ENCODE measurements around the gene RPS15. TPM values are rescaled to one million over a fixed set of nuclear protein-coding genes. Genes with fewer than 3 reads are reported as not detected.
A peak's percentile ranks its signal among the peaks of the same experiment; 100 is the strongest.

RPS15 gene
- total RNA-seq, 1 donor from 2014 or later, result 1,175 TPM

DNA sequence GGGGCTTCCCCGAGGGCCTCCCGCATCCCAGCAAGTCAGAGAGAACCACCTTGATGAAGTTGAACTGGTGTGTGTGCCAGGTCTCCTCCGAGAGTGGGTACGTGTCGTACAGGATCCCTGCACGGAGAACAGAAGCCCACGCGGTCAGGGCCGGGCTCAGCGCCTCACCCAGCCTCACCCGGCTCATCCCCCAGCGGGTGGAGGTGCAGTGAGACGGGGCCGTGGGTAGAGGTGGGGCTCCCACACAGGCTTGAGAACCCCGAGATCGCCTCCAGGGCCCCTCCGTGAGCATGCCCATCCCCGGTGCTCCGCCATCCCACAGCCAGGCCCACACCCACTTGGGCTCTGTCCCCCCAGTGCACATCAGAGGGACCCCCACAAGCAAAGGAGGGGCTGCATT, 39.1 kb upstream of the RPS15 start:
- H3K36me3 Mint-ChIP-seq (ENCODE audit: low read depth, unreplicated experiment), result no peaks in the 10 kb centered on the region
- no peaks in the 10 kb centered on the region for H3K9me3 Mint-ChIP-seq (ENCODE audit: unreplicated experiment)
- no peak overlapping the region for H3K4me3 Mint-ChIP-seq (ENCODE audit: unreplicated experiment)
- TF ChIP-seq, protein P1, sequence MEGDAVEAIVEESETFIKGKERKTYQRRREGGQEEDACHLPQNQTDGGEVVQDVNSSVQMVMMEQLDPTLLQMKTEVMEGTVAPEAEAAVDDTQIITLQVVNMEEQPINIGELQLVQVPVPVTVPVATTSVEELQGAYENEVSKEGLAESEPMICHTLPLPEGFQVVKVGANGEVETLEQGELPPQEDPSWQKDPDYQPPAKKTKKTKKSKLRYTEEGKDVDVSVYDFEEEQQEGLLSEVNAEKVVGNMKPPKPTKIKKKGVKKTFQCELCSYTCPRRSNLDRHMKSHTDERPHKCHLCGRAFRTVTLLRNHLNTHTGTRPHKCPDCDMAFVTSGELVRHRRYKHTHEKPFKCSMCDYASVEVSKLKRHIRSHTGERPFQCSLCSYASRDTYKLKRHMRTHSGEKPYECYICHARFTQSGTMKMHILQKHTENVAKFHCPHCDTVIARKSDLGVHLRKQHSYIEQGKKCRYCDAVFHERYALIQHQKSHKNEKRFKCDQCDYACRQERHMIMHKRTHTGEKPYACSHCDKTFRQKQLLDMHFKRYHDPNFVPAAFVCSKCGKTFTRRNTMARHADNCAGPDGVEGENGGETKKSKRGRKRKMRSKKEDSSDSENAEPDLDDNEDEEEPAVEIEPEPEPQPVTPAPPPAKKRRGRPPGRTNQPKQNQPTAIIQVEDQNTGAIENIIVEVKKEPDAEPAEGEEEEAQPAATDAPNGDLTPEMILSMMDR (IDR thresholded peaks at IDR 0.05; ENCODE audit: unreplicated experiment), result no peak
- peaks cover 5% of the 10 kb centered on the region for H3K4me1 Mint-ChIP-seq (ENCODE audit: unreplicated experiment)
- H3K27me3 Mint-ChIP-seq (ENCODE audit: unreplicated experiment), result peaks cover 18% of the 10 kb centered on the region
- no peak for DNase-seq (ENCODE audit: low spot score)
- H3K27ac Mint-ChIP-seq (ENCODE audit: unreplicated experiment), result no peak overlapping the region

DNA sequence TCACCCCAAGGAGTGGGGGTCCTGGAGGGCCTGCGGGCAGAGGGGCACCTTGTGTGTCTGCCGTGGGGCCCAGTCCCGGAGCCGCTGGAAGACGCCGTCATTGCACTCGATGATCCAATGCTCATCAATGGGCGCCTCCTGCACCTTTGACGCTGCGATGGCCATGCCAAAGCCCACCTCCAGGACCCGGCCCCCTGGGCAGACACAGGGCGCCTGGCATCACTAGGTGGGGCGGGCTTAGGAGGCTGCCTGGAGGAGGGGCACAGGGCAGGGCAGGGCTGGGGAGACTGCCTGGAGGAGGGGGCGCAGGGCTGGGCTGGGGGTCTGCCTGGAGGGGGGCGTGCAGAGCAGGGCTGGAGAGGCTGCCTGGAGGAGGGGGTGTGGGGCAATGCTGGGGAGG, 38.5 kb upstream of the RPS15 start:
- TF ChIP-seq, protein P1 (IDR thresholded peaks at IDR 0.05; ENCODE audit: unreplicated experiment), result no peak
- peaks cover 5% of the 10 kb centered on the region for H3K4me1 Mint-ChIP-seq (ENCODE audit: unreplicated experiment)

DNA sequence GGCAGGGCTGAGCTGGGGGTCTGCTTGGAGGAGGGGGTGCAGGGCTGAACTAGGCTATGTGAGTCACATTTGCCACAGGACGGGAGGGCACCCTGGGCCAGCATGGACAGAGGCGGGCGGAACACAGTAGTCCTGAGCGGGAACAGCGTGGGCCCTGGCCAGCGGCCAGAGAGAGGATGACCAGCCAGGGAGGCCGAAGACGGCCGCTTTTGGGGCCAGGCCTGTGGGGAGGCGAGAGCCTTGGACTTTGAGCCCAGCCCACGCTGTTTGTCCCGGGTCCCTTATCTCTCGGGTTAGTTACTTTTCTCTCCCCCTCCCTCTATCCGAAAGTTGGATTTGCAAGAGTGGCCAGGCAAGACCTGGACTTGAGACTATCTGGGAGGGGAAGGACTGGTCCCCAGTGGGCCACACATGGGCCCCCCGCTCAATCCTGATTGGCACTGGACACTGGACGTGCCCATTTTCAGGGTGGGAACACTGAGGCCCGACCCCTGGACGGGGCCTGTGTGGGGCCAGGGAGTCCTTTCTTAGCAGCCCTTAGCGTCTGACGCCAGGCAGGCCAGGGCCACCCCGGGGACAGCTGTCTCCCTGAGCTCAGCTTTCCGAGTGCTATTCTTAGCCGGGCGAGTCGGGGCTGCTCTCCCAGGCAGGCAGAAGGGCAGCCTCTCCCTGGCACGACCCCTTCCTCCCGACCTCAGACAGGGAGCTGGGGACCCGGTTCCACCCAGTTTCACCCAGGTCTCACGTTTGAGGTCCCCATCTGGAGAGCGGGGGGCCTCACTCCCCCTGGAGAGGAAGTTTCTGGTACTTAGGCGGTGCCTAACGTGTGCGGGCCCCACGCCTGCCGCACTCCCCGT, 37.7 kb upstream of the RPS15 start:
- Mint-ChIP-seq H3K4me3 (ENCODE audit: unreplicated experiment) (no peak overlapping the region), H3K4me1 (ENCODE audit: unreplicated experiment) (peaks cover 5% of the 10 kb centered on the region), H3K27me3 (ENCODE audit: unreplicated experiment) (peaks cover 17% of the 10 kb centered on the region), H3K36me3 (ENCODE audit: low read depth, unreplicated experiment) (no peaks in the 10 kb centered on the region), H3K27ac (ENCODE audit: unreplicated experiment) (no peak overlapping the region), H3K9me3 (ENCODE audit: unreplicated experiment) (no peaks in the 10 kb centered on the region)
- TF ChIP-seq, protein P1 (IDR thresholded peaks at IDR 0.05; ENCODE audit: unreplicated experiment), result no peak
- DNase-seq (ENCODE audit: low spot score), result no peak

More for the DNA sequence above, 38.5 kb upstream of the RPS15 start:
- no peak for DNase-seq (ENCODE audit: low spot score)
- Mint-ChIP-seq H3K36me3 (ENCODE audit: low read depth, unreplicated experiment) (no peaks in the 10 kb centered on the region), H3K9me3 (ENCODE audit: unreplicated experiment) (no peaks in the 10 kb centered on the region), H3K27ac (ENCODE audit: unreplicated experiment) (no peak overlapping the region), H3K4me3 (ENCODE audit: unreplicated experiment) (no peak overlapping the region), H3K27me3 (ENCODE audit: unreplicated experiment) (peaks cover 18% of the 10 kb centered on the region)

DNA sequence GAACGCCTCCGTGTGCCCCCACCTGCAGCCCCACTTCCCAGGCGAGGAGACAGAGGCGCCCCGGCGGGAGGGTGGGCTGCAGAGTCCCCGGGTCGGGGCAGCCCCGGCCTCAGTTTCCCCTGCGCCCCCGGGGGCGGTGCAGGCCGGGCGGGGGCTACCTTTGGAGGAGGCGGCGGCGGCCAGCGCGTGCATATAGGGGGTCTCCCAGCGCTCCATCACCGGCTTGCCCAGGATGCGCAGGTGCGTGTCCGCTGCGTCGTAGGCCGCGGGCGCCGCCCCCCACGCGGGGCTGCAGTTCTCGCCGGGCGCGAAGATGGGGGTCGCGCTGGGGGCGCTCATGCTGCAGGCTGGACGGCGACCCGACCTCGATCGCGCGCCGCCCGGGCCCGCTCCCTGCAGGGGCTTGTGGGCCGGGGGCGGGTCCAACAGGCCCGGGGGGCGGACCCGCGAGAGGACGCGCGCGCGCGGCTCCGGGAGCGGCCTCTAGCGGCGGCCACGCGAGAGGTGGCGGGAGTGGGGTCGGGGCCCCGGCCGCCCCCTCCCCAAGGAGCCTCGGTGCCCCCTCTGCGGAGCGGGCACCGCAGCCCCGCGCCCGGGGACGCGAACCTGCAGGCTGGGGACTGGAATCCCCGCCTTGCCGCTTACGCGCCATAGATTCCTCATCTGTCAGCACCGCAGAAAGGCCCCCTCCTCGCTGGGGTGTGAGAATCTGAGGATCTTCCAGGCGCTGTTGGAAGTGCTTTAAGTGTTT, 36.9 kb upstream of the RPS15 start, which contains the start of gene GAMT:
Gene GAMT, minus strand, starts transcription at position 405 of the 751 bp plus-strand sequence. Its CDS starts 66 bp downstream, at position 339.
- DNase-seq (ENCODE audit: low spot score), result peak; percentile 55
- H3K4me3 Mint-ChIP-seq (ENCODE audit: unreplicated experiment), result peak within 1 kb of the TSS; percentile 83
- peaks cover 2% of the 10 kb centered on the region for H3K36me3 Mint-ChIP-seq (ENCODE audit: low read depth, unreplicated experiment)
- H3K4me1 Mint-ChIP-seq (ENCODE audit: unreplicated experiment), result peaks cover 5% of the 10 kb centered on the region
- TF ChIP-seq, protein P1 (IDR thresholded peaks at IDR 0.05; ENCODE audit: unreplicated experiment), result peak; percentile 42
- H3K9me3 Mint-ChIP-seq (ENCODE audit: unreplicated experiment), result no peaks in the 10 kb centered on the region
- peaks cover 17% of the 10 kb centered on the region for H3K27me3 Mint-ChIP-seq (ENCODE audit: unreplicated experiment)
- H3K27ac Mint-ChIP-seq (ENCODE audit: unreplicated experiment), result no peak within 1 kb of the TSS
